Measurements from ENCODE around the gene HSD17B8.

GRCh38 chr6:33166811-33167210, 37.6 kb upstream of the HSD17B8 start:
- TF ChIP-seq CTCF (IDR thresholded peaks at IDR 0.05) (no peak), ZFX (IDR thresholded peaks at IDR 0.05; ENCODE audit: borderline replicate concordance) (no peak)

All from 22Rv1 (cell line).